GM13976 (cell line): ENCODE measurements around the gene A3GALT2.

Source experiments
- DNase-seq: peaks from one replicate; pipeline ENCODE4 v3.0.0; 2012; ENCODE audit warnings: low spot score
- CTCF ChIP-seq: IDR thresholded peaks from 2 replicates; pipeline ENCODE4 v1.5.1; 2012; ENCODE audit warnings: borderline replicate concordance, mild to moderate bottlenecking; ENCODE audit not compliant: insufficient read depth; ENCODE audit errors: extremely low read depth, missing control alignments, control extremely low read depth
- in situ Hi-C: fragments of 300-500 bp; cut with MboI; formaldehyde crosslinking; loops from one replicate; pipeline ENCODE4 v1.12.0; 2022; ENCODE audit warnings: low sequenced_read_pairs, mixed read lengths, inconsistent platforms; ENCODE audit not compliant: unreplicated experiment

Gene A3GALT2

GRCh38 chr1:33281554-33282303, 39.2 kb downstream of the A3GALT2 start:
- no peak for DNase-seq
- in situ Hi-C loops, result no loop called here
- no peak for TF ChIP-seq CTCF

GRCh38 chr1:33280091-33280661, 40.7 kb downstream of the A3GALT2 start:
- no peak for DNase-seq
- in situ Hi-C loops, result no loop called here
- TF ChIP-seq CTCF, result no peak

GRCh38 chr1:33277488-33278084, 43.3 kb downstream of the A3GALT2 start:
- DNase-seq, result no peak
- in situ Hi-C loops, result no loop called here
- no peak for TF ChIP-seq CTCF

GRCh38 chr1:33276573-33277298, 44.2 kb downstream of the A3GALT2 start:
- in situ Hi-C loops, result no loop called here
- DNase-seq, result no peak
- no peak for TF ChIP-seq CTCF

GRCh38 chr1:33275706-33276572, 45.0 kb downstream of the A3GALT2 start:
- in situ Hi-C loops, result no loop called here
- no peak for DNase-seq

More at GRCh38 chr1:33275706-33276572, 45.0 kb downstream of the A3GALT2 start:
- TF ChIP-seq CTCF, result no peak
